Dedifferentiated amniotic fluid mesenchymal stem cell (primary cell): Measurements from ENCODE around the gene CTNNA3.
"Not testable (repeated sequence)": the region's sequence is repeated elsewhere in the genome, so short reads cannot be mapped to it uniquely, and the experiment has no call there.

ENCODE experiments used
- DNase-seq: peaks from one replicate; pipeline ENCODE4 v3.0.0-alpha.2; 2016; ENCODE audit errors: extremely low spot score

The CTNNA3 gene

GRCh38 chr10:67602268-67602950 lies 93.6 kb downstream of the CTNNA3 start:
- DNase-seq: peak; percentile 91

- no peak for DNase-seq
Measured at GRCh38 chr10:67599597-67599996, 96.4 kb downstream of the CTNNA3 start.

GRCh38 chr10:67596641-67597040 lies 99.4 kb downstream of the CTNNA3 start:
- DNase-seq: no peak

DNA sequence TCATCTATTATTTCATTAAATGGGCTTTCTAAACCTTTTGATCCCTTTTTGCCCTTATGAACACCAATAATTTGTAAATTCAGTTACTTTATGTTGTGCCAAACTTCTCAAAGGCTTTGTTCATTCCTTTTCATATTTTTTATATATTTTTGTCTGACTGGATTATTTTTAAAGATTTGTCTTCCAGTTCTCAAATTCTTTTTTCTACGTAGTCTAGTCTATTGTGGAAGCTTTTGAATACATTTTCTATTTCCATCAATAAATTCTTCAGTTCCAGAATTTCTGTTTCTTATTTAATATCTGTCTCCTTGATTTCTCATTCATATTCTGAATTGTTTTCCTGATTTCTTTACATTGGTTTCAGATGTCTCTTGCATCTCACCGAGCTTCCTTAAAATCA lies 108.2 kb downstream of the CTNNA3 start:
- DNase-seq: no peak

DNA sequence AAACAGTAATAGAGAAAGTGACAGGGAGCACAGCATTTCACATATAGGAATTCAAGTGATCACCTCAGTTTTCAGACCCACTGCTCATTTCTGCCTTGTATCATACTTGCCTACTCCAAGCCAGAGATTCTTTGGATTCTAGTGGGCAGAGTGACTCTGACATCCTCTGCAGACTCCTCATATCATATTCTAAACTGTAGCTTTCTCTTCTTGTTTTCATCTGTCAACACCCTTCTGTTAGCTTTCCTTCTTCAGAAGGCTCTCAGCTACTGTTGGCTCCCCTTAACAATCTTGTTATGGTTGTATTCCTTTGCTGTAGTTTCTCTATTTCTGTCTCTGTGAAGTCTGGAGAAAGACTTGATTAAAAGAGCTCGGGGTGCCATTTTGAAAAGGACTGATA lies 120.5 kb downstream of the CTNNA3 start:
- no peak for DNase-seq

GRCh38 chr10:67573484-67573883 lies 122.5 kb downstream of the CTNNA3 start:
- peak; percentile 10 for DNase-seq

- DNase-seq: no peak
Measured at GRCh38 chr10:67571503-67571902, 124.5 kb downstream of the CTNNA3 start.

GRCh38 chr10:67558311-67558710 lies 137.7 kb downstream of the CTNNA3 start:
- DNase-seq: not testable (repeated sequence)

GRCh38 chr10:67553254-67553653 lies 142.7 kb downstream of the CTNNA3 start:
- no peak for DNase-seq

GRCh38 chr10:67550838-67551402 lies 145.1 kb downstream of the CTNNA3 start:
- peak; percentile 6 for DNase-seq

DNA sequence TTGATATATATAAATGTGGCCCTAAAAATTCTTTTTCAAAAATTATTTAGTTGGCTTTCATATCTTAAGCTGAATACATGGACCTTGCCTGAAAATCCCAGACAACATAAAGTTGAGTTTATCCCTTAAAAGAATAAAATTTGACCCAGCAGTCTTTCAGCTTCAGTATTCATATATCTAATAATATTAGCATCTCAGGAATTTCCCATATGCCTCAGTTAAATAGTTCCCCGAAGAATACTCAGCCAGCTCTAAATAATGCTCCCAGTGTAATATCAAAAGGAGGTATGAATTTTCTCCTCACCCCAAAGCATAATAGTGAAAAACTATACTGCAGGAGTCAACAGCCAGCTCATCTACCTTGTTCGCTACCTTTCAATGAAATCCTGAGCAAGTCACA lies 145.9 kb downstream of the CTNNA3 start:
- peak; percentile 14 for DNase-seq

GRCh38 chr10:67549390-67549789 lies 146.6 kb downstream of the CTNNA3 start:
- peak; percentile 67 for DNase-seq

GRCh38 chr10:67541411-67541810 lies 154.6 kb downstream of the CTNNA3 start:
- DNase-seq: no peak

GRCh38 chr10:67539312-67539711 lies 156.7 kb downstream of the CTNNA3 start:
- no peak for DNase-seq

DNA sequence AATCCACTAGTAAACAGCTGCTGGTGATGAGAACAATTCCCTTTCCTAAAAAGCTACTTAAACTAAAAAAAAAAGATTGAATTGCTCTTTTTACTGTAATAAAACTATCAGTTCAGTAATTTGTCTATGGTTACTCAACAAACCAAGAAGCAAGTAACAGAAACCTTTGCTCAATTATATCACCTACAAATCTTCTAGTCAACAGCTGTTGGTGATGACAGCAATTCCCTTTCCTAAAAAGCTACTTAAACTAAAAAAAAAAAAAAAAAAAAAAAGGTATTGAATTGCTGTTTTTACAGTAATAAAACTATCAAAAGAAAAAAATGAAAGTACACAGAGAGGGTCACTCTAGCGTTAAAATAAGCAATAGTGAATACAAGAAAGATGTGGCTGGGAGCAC lies 158.1 kb downstream of the CTNNA3 start:
- no peak for DNase-seq

DNA sequence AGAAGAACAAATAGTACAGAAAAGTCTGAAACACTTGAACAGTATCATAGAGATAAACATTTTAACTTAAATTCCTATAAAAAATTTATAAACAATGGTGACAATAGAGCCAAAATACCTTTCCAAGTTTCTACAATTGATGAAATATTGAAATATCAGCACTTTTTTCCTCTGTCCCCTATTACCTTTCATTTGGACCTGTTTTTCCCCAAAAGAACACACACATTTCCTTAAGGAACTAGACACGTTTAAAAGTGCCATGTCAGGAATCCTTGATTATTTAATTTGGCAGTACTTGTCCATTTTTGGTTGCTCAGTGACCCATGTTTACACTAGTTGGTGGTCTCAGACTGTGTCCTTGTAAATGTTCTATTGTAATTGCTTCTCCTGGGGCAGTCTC lies 162.6 kb downstream of the CTNNA3 start:
- DNase-seq: no peak

DNA sequence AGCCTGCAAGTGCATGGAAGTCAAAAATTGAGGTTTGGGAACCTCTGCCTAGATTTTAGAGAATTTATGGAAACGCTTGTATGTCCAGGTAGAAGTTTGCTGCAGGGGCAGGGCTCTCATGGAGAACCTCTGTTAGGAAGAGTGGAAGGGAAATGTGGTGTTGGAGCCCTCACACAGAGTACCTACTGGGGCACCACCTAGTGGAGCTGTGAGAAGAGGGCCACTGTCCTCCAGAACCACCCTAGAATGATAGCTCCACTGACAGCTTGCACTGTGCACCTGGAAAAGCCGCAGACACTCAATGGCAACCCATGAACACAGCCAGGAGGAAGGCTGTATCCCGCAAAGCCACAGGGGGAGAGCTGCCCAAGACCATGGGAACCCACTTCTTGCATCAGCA lies 165.0 kb downstream of the CTNNA3 start:
- DNase-seq: not testable (repeated sequence)

DNA sequence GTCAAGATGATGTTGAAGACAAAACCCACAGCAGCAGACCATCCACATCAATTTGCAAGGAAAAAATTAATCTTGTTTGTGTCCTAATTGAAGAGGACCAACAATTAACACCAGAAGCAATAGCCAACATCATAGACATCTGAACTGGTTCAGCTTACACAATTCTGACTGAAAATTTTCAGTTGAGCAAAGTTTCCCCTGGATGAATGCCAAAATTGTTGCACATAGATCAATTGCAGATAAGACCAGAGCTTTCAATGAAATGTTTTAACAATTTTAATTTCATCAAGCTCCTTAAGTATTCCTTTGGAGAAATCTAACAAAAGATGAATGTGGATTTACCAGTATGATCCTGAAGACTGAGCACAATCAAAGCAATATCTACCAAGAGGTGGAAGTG lies 168.6 kb downstream of the CTNNA3 start:
- no peak for DNase-seq

GRCh38 chr10:67521546-67521945 lies 174.4 kb downstream of the CTNNA3 start:
- DNase-seq: no peak

GRCh38 chr10:67520924-67521520 lies 175.0 kb downstream of the CTNNA3 start:
- peak; percentile 77 for DNase-seq

GRCh38 chr10:67519434-67519833 lies 176.6 kb downstream of the CTNNA3 start:
- no peak for DNase-seq

- no peak for DNase-seq
Measured at GRCh38 chr10:67518756-67519155, 177.2 kb downstream of the CTNNA3 start.

GRCh38 chr10:67518043-67518442 lies 178.0 kb downstream of the CTNNA3 start:
- DNase-seq: no peak

DNA sequence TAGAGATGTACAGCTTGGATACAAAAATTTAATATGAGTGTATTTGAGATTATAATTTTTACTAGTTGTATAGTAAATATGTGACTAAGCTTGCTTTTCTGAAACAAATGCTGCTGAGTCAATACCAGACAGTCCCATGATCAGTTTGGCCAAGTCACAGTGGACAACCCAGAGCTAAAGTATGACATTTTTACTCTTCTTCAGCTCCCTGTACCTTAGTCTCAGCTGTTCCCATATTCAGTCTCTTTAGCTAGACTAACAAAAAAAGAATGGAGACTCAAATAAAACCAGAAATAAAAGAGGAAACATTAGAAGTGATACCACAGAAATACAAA lies 189.3 kb downstream of the CTNNA3 start:
- DNase-seq: no peak
